Suppressor macrophage treated with lipopolysaccharide for 1 hour (primary cell): ENCODE measurements around the gene ADGRA1.
"Not testable (repeated sequence)": the region's sequence is repeated elsewhere in the genome, so short reads cannot be mapped to it uniquely, and the experiment has no call there.

Experiments used
- DNase-seq, 3 donors: peaks; one replicate each; pipeline ENCODE4 v3.0.0-alpha.2; 2020 to 2022

Gene ADGRA1

GRCh38 chr10:133129071-133129858, 41.5 kb downstream of the ADGRA1 start:
- DNase-seq = no peak

- DNase-seq = no peak
Observed at GRCh38 chr10:133129859-133130495, 42.3 kb downstream of the ADGRA1 start.

DNA sequence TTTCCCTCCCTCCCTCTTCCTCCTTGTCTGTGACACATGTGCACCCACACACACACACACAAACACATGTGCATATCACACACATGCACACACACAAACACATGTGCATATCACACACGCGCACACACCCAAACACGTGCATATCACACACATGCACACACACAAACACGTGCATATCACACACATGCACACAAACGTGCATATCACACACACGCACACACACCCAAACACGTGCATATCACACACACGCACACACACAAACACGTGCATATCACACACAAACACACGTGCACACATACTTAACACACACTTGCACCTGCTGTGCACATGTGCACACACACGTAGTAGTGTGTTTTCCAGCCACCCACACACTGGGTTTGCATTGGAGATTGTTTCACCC, 42.9 kb downstream of the ADGRA1 start:
- DNase-seq = no peak

GRCh38 chr10:133131053-133131452, 43.3 kb downstream of the ADGRA1 start:
- no peak for DNase-seq

DNA sequence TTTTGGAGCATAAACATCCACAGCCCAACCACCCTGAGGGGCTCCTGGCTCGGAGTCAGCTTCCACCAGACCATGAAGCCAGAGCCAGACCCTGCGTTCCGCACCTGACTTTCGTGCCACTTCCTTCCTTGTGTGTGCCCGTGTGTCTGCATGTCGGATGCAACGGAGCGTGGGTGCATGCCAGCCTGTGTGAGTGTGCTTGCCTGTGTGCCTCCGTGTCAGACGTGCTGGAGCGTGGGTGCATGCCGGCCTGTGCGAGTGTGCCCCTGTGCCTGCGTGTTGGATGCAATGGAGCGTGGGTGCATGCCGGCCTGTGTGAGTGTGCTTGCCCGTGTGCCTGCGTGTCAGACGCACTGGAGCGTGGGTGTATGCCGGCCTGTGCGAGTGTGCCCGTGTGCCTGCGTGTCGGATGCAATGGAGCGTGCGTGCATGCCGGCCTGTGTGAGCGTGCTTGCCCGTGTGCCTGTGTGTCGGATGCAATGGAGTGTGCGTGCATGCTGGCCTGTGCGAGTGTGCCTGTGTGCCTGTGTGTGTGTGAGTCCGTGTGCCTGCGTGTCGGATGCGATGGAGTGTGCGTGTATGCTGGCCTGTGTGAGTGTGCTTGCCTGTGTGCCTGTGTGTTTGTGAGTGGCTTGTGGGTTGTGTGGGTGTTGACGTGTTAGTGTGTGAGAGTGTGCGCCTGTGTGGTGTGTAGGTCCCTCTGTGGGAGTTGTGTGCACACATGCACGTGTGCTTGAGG, 44.2 kb downstream of the ADGRA1 start:
- DNase-seq = no peak

- DNase-seq = no peak
Observed at GRCh38 chr10:133132473-133133291, 45.0 kb downstream of the ADGRA1 start.

GRCh38 chr10:133133471-133134231, 45.9 kb downstream of the ADGRA1 start:
- no peak for DNase-seq

DNA sequence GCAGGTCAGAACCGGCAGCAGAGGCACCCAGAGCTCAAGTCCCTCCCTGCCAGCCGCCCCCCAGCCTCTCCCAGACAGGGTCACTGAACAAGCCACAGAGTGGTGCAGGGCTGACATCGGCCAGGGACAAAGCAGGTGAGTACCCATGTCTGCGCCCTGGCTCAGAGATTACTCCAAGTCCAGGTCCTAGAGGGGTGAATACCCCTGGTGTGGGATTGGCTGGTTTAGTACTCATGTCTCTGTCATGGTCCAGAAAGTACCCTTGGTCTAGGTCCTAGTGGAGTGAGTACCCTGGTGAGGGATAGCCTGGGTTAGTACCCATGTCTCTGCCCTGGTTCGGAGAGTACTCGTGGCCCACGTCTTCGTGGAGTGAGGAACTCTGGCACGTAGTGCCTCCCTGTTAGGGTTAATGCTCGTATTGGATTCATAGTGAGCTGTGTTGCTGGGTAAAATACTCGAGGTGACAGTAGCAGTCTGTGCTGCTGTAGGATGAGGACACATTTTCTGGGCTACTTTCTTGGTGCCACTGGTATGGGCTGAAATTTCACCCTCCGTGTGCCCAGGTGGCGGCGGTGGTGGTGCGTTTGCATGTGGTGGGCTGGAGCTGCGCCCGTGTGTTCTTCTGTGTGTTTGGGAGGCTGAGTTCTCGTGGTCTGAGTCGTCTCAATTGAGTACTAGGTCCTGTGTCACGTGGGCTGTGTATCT, 46.8 kb downstream of the ADGRA1 start:
- no peak for DNase-seq

GRCh38 chr10:133135116-133135465, 47.4 kb downstream of the ADGRA1 start:
- no peak for DNase-seq

GRCh38 chr10:133137486-133138145, 49.9 kb downstream of the ADGRA1 start:
- DNase-seq = not testable (repeated sequence)

DNA sequence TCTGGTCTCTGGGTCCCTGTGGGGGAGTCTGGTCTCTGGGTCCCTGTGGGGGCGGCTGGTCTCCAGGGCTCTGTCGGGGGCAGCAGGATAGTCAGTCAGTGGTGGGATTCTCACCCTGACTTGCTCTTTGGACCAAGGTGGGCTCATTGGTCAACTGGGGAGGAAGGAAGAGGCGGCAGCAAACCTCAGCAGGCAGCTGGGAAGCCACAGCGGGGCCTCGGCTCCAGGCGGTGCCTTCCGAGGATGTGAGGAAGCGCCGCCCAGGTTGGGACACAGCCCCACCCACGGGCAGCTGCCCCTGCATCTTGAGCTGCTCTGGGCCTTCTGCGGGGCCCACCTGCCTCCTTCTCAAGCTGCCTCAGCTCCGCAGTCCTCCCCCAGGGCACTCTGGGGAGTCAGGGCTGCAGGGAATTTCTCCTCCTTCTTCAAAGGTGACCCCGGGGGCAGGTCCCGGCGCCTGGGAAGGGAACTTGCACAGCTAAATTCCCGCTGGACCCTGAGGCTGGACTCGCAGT, 51.9 kb downstream of the ADGRA1 start:
- DNase-seq = peak in 1 of 3 donors; percentile 5

DNA sequence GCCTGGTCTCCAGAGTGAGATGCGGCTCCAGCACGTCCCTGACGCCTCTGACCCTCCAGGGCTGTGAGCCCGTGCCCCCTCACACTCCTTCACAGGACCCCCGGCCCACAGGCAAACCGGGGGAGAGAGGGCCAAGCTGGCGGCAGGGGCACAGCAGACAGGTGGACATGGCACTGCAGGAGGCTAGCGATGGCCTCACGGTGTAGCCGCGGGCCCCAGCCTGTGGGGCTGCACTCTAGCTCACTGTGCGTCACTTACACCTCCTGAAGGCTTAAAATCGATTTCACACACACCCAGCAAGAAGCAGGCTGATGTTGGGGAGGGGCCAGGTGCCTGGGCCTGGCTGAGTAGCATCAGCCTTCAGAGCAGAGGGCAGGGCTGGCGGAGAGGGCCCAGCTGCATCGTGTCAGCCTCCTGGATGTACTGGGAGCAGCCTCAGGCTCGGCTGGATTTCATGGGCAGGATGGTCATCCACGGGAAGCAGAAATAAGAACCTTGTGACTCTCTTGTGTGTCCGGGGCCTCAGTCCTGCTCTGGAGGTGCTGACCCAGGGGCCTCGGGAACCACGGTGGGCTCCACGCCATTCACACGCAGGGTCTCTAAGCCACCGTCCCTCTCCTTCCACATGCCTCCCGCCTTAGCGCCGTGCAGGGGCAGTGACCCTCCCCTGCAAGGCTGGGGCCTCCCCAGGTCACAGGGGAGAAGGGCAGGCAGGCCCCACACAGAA, 52.9 kb downstream of the ADGRA1 start:
- no peak for DNase-seq

DNA sequence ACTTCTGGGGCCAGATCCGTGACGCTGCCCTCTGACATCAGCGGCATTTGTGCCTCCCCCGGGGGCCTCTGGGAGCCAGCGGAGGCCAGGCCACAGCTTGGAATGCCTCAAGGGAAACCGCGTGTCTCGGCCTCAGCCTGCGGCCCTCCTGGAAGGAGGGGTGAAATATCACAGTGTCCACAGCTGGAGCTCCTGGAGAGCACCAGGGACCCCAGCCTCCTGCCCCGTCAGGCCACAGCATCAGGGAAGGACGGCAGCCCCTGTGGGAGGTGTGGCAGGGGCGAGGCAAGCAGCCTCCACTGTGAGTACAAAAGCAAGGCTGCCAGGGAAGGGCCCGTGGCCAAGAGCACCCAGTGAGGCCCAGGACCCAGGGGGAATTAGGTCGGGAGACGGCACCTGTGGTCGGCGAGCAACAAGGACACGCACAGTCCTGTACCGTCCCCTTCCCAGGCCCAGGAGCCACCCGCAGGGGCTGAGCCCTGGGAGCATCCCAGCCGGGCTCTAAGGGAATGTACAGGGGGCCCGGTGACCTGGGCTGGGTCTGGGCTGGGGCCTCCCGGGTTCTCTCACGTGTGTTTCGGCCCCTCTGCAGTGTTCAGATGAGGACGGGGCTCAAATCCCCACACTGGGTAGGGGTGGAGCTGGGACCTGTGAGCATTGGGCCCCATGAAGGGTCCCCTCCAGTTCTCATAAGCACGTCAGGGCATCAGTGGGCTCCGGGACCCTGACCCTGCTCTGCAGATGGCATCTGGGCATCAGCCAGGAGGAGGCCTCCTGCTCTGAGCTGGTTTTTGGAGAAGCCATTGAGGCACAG, 53.6 kb downstream of the ADGRA1 start:
- no peak for DNase-seq

- DNase-seq = no peak
Observed at GRCh38 chr10:133141958-133142340, 54.2 kb downstream of the ADGRA1 start.

DNA sequence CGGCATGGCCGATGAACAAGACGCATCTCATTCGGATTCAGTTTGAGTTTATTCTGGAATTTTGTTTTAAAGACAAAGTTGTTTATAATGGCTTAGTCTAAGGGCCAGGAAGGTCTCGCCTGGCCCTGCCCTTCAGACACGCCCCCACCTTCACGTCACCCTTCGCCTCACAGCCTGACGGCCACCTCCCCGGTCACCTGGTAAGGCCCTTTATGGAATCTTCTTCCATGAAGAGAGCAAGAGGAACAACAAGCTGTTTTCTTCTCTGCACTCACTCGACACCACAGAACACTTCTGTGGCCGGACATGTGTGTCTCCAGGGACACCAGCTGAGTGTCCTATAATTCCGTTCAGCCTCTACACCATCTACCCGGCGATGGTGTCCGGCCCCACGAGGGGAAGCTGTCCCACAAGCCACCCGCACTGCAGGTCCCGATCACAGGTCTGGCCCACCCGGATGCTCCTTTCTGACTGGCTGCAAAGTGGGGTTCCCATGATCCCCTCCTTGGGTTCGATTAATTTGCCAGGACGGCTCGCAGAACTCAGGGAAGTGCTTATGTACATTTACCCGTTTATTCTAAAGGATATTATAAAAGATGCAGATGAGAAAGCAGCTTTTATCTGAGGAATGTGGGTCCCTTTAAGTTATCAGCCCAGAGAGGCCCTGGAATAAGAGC, 54.9 kb downstream of the ADGRA1 start:
- DNase-seq = no peak

DNA sequence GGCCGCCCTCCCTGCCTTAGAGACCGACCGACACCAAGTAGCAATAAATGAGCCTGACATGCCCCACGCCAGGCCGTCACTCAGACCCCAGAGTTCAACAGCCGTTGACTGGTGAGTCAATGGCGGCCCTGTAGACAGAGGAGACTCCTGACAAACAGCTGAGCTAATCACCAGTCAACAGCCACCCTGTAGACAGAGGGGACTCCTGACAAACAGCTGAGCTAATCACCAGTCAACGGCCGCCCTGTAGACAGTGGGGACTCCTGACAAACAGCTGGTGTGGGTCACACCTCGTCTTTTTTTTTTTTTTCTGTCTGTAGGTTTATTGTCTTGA, 55.4 kb downstream of the ADGRA1 start:
- DNase-seq = no peak

DNA sequence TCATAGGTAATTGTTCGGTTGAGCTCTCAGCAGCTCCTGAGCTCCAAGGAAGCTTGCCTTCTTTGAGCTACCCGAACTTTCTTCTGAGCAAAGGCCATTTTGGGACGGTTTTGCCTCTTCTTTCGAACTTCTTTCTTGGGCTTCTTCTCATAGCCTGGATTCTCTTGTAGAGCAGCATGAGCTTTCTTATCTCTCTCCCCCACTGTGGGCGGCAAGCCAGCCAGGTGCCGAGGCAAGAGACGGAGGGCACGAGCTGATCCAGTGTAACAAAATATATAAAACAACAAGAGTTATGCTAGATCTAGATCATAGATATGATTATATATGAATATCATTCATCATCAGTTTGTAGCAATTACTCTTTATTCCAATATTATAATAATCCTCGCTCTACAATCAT, 55.8 kb downstream of the ADGRA1 start:
- no peak for DNase-seq

DNA sequence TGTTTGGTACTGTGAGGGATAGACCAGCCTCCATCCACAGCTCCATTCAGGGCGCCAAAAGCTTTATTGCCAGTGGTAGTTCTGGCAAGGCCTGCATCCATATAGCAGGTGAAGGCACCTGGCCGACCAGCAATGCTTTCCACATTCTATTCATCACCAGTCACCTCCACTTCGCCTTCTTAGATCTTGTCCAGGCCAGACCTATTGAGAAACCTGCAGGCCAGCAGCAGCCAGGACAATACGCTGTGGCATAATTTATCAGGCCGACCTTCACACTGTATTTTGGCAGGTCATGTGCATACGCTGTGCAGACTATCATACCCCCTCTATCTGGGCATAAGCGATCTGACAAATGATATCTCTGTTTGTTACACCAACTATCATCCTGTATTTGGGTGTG, 57.0 kb downstream of the ADGRA1 start:
- DNase-seq = no peak

DNA sequence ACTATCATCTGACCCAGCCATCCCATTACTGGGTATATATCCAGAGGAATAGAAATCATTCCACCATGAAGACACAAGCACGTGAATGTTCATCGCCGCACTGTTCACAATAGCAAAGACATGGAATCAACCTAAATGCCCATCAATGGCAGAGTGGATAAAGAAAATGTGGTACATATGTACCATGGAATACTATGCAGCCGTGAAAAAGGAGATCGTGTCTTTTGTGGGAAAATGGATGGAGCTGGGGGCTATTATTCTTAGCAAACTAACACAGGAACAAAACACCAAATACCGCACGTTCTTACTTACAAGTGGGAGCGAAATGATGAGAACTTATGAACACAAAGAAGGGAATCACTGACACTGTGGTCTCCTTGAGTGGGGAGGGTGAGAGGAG, 62.5 kb downstream of the ADGRA1 start:
- DNase-seq = no peak
